ENCODE data around the gene GRPR.

The GRPR gene

GRCh38 chrX:16119353-16120220 is 3.8 kb upstream of the GRPR start:
- H3K4me1 Mint-ChIP-seq (ENCODE audit: low read depth), result peaks cover 14% of the 10 kb centered on the region
- peak overlapping the region; percentile 54 for H3K27ac Mint-ChIP-seq
- H3K9me3 Mint-ChIP-seq, result peaks cover 17% of the 10 kb centered on the region
- peaks cover 2% of the 10 kb centered on the region for H3K27me3 Mint-ChIP-seq
- intact Hi-C loops (cut with micrococcal nuclease), result loop anchor here (5.0 kb wide), 1 partner anchor 93 kb away; no protein-coding TSS in a partner anchor
- H3K36me3 Mint-ChIP-seq (ENCODE audit: low read depth), result peaks cover 7% of the 10 kb centered on the region
- no peak overlapping the region for H3K4me3 Mint-ChIP-seq

GRCh38 chrX:16120431-16120830 is 2.9 kb upstream of the GRPR start:
- H3K27me3 Mint-ChIP-seq, result peaks cover 2% of the 10 kb centered on the region
- H3K27ac Mint-ChIP-seq, result peak overlapping the region; percentile 54
- H3K4me3 Mint-ChIP-seq, result no peak overlapping the region
- intact Hi-C loops (cut with micrococcal nuclease), result loop anchor here (5.0 kb wide), 1 partner anchor 92 kb away; no protein-coding TSS in a partner anchor
- H3K9me3 Mint-ChIP-seq, result peaks cover 17% of the 10 kb centered on the region
- peaks cover 7% of the 10 kb centered on the region for H3K36me3 Mint-ChIP-seq (ENCODE audit: low read depth)
- H3K4me1 Mint-ChIP-seq (ENCODE audit: low read depth), result peaks cover 14% of the 10 kb centered on the region

- Mint-ChIP-seq H3K4me1 (ENCODE audit: low read depth) (peaks cover 12% of the 10 kb centered on the region), H3K27me3 (peaks cover 6% of the 10 kb centered on the region), H3K9me3 (peaks cover 10% of the 10 kb centered on the region), H3K36me3 (ENCODE audit: low read depth) (peaks cover 2% of the 10 kb centered on the region), H3K4me3 (no peak overlapping the region), H3K27ac (no peak overlapping the region)
- intact Hi-C loops (cut with micrococcal nuclease), result loop anchor here (5.0 kb wide), 1 partner anchor 88 kb away; no protein-coding TSS in a partner anchor
These were observed 836 bp downstream of the GRPR start for GRCh38 chrX:16124201-16124600.

GRCh38 chrX:16125520-16126149 is 2.3 kb downstream of the GRPR start:
- H3K4me3 Mint-ChIP-seq, result no peak overlapping the region
- intact Hi-C loops (cut with micrococcal nuclease), result no loop called here
- no peak overlapping the region for H3K27ac Mint-ChIP-seq
- H3K9me3 Mint-ChIP-seq, result no peaks in the 10 kb centered on the region
- H3K4me1 Mint-ChIP-seq (ENCODE audit: low read depth), result peaks cover 8% of the 10 kb centered on the region
- no peaks in the 10 kb centered on the region for H3K36me3 Mint-ChIP-seq (ENCODE audit: low read depth)
- H3K27me3 Mint-ChIP-seq, result peaks cover 6% of the 10 kb centered on the region

- no peak overlapping the region for H3K4me3 Mint-ChIP-seq
- peaks cover 7% of the 10 kb centered on the region for H3K27me3 Mint-ChIP-seq
- intact Hi-C loops (cut with micrococcal nuclease), result loop anchor here (10.0 kb wide), 1 partner anchor 64 kb away; no protein-coding TSS in a partner anchor
- peaks cover 8% of the 10 kb centered on the region for H3K4me1 Mint-ChIP-seq (ENCODE audit: low read depth)
- H3K27ac Mint-ChIP-seq, result no peak overlapping the region
- H3K9me3 Mint-ChIP-seq, result no peaks in the 10 kb centered on the region
- no peaks in the 10 kb centered on the region for H3K36me3 Mint-ChIP-seq (ENCODE audit: low read depth)
These were observed 7.3 kb downstream of the GRPR start for GRCh38 chrX:16130707-16131106.

GRCh38 chrX:16134936-16135335 is 11.6 kb downstream of the GRPR start:
- H3K4me3 Mint-ChIP-seq, result no peak overlapping the region
- H3K9me3 Mint-ChIP-seq, result no peaks in the 10 kb centered on the region
- H3K27me3 Mint-ChIP-seq, result peaks cover 4% of the 10 kb centered on the region
- no peak overlapping the region for H3K27ac Mint-ChIP-seq
- no peaks in the 10 kb centered on the region for H3K36me3 Mint-ChIP-seq (ENCODE audit: low read depth)
- intact Hi-C loops (cut with micrococcal nuclease), result loop anchor here (10.0 kb wide), 1 partner anchor 60 kb away; no protein-coding TSS in a partner anchor
- H3K4me1 Mint-ChIP-seq (ENCODE audit: low read depth), result peaks cover 9% of the 10 kb centered on the region

- H3K4me1 Mint-ChIP-seq (ENCODE audit: low read depth), result peaks cover 6% of the 10 kb centered on the region
- H3K36me3 Mint-ChIP-seq (ENCODE audit: low read depth), result no peaks in the 10 kb centered on the region
- intact Hi-C loops (cut with micrococcal nuclease), result loop anchor here (10.0 kb wide), 1 partner anchor 59 kb away; no protein-coding TSS in a partner anchor
- no peaks in the 10 kb centered on the region for H3K9me3 Mint-ChIP-seq
- H3K27me3 Mint-ChIP-seq, result peaks cover 4% of the 10 kb centered on the region
- no peak overlapping the region for H3K4me3 Mint-ChIP-seq
- H3K27ac Mint-ChIP-seq, result no peak overlapping the region
These were observed 12.7 kb downstream of the GRPR start for GRCh38 chrX:16136080-16136479.

- H3K27ac Mint-ChIP-seq, result no peak overlapping the region
- H3K27me3 Mint-ChIP-seq, result peaks cover 4% of the 10 kb centered on the region
- H3K4me1 Mint-ChIP-seq (ENCODE audit: low read depth), result peaks cover 6% of the 10 kb centered on the region
- no peaks in the 10 kb centered on the region for H3K36me3 Mint-ChIP-seq (ENCODE audit: low read depth)
- H3K9me3 Mint-ChIP-seq, result no peaks in the 10 kb centered on the region
- H3K4me3 Mint-ChIP-seq, result no peak overlapping the region
- intact Hi-C loops (cut with micrococcal nuclease), result loop anchor here (10.0 kb wide), 1 partner anchor 57 kb away; no protein-coding TSS in a partner anchor
These were observed 14.2 kb downstream of the GRPR start for GRCh38 chrX:16137416-16138107.

GRCh38 chrX:16138108-16138427 is 14.7 kb downstream of the GRPR start:
- Mint-ChIP-seq H3K4me3 (no peak overlapping the region), H3K27ac (no peak overlapping the region), H3K36me3 (ENCODE audit: low read depth) (no peaks in the 10 kb centered on the region), H3K9me3 (no peaks in the 10 kb centered on the region), H3K27me3 (peaks cover 7% of the 10 kb centered on the region), H3K4me1 (ENCODE audit: low read depth) (peaks cover 6% of the 10 kb centered on the region)
- intact Hi-C loops (cut with micrococcal nuclease), result loop anchor here (10.0 kb wide), 1 partner anchor 57 kb away; no protein-coding TSS in a partner anchor

GRCh38 chrX:16140448-16140847 is 17.1 kb downstream of the GRPR start:
- intact Hi-C loops (cut with micrococcal nuclease), result no loop called here
- peaks cover 6% of the 10 kb centered on the region for H3K4me1 Mint-ChIP-seq (ENCODE audit: low read depth)
- H3K4me3 Mint-ChIP-seq, result no peak overlapping the region

GRCh38 chrX:16140983-16141382 is 17.6 kb downstream of the GRPR start:
- no peak overlapping the region for H3K4me3 Mint-ChIP-seq
- no peak overlapping the region for H3K27ac Mint-ChIP-seq
- intact Hi-C loops (cut with micrococcal nuclease), result no loop called here
- H3K4me1 Mint-ChIP-seq (ENCODE audit: low read depth), result peaks cover 6% of the 10 kb centered on the region
- H3K27me3 Mint-ChIP-seq, result peaks cover 10% of the 10 kb centered on the region
- no peaks in the 10 kb centered on the region for H3K36me3 Mint-ChIP-seq (ENCODE audit: low read depth)
- H3K9me3 Mint-ChIP-seq, result peaks cover 12% of the 10 kb centered on the region

More at GRCh38 chrX:16140448-16140847, 17.1 kb downstream of the GRPR start:
- no peak overlapping the region for H3K27ac Mint-ChIP-seq
- H3K9me3 Mint-ChIP-seq, result peaks cover 7% of the 10 kb centered on the region
- H3K36me3 Mint-ChIP-seq (ENCODE audit: low read depth), result no peaks in the 10 kb centered on the region
- peaks cover 10% of the 10 kb centered on the region for H3K27me3 Mint-ChIP-seq

- Mint-ChIP-seq H3K27ac (no peak overlapping the region), H3K36me3 (ENCODE audit: low read depth) (no peaks in the 10 kb centered on the region), H3K27me3 (peaks cover 10% of the 10 kb centered on the region), H3K4me3 (no peak overlapping the region), H3K4me1 (ENCODE audit: low read depth) (peaks cover 6% of the 10 kb centered on the region), H3K9me3 (peaks cover 15% of the 10 kb centered on the region)
- intact Hi-C loops (cut with micrococcal nuclease), result no loop called here
These were observed 18.3 kb downstream of the GRPR start for GRCh38 chrX:16141422-16142245.

- Mint-ChIP-seq H3K27me3 (peaks cover 10% of the 10 kb centered on the region), H3K27ac (no peak overlapping the region), H3K4me1 (ENCODE audit: low read depth) (peaks cover 6% of the 10 kb centered on the region), H3K4me3 (no peak overlapping the region), H3K36me3 (ENCODE audit: low read depth) (no peaks in the 10 kb centered on the region), H3K9me3 (peaks cover 15% of the 10 kb centered on the region)
- intact Hi-C loops (cut with micrococcal nuclease), result no loop called here
These were observed 18.8 kb downstream of the GRPR start for GRCh38 chrX:16142246-16142558.

Data from dendritic cell treated with granulocyte-macrophage colony-stimulating factor and Interleukin-4, amounts not matched to agents 40 ng/mL and 50 ng/mL, for 4 days (primary cell).